ENCODE data around the gene STMND1.

DNA sequence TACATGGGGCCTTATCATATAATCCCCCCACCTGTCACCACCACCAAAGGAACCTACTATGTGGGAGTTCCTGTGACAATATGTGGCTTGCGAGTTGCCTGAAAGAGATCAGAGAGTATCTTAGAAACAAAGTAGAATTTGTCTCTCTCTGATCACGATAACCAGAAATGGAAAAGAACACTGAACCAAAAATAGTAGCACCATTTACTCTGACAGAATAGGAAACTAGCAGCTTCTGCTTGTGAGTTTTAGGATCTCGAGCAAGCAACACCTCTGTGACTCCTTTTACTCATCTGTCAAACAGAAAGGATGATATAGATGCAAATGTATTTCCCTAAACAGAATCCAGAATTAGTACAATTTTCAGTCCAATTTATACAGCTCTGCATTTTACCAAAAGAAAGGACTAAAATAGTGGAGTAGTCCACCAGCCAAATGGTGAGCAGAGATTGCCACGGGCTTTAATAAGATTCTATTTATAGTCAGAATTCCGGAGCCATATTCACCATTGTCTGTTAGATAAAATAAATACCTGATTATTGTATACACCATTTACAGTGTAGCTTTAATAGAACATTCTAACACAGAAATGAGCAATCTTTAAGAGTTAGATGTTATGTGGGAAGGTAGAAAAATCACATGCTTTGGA lies 19.9 kb upstream of the STMND1 start:
- TF ChIP-seq POLR2A (IDR thresholded peaks at IDR 0.05) = no peak
- TF ChIP-seq, protein P1, sequence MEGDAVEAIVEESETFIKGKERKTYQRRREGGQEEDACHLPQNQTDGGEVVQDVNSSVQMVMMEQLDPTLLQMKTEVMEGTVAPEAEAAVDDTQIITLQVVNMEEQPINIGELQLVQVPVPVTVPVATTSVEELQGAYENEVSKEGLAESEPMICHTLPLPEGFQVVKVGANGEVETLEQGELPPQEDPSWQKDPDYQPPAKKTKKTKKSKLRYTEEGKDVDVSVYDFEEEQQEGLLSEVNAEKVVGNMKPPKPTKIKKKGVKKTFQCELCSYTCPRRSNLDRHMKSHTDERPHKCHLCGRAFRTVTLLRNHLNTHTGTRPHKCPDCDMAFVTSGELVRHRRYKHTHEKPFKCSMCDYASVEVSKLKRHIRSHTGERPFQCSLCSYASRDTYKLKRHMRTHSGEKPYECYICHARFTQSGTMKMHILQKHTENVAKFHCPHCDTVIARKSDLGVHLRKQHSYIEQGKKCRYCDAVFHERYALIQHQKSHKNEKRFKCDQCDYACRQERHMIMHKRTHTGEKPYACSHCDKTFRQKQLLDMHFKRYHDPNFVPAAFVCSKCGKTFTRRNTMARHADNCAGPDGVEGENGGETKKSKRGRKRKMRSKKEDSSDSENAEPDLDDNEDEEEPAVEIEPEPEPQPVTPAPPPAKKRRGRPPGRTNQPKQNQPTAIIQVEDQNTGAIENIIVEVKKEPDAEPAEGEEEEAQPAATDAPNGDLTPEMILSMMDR (IDR thresholded peaks at IDR 0.05) = no peak
